HG03280 (cell line): ENCODE results near the gene RAPGEF3.

Experiments
- ATAC-seq: cut with Tn5 transposase; IDR thresholded peaks from one replicate; pipeline ENCODE4 v1.9.1; 2021; ENCODE audit warnings: mild to moderate bottlenecking, moderate library complexity; ENCODE audit not compliant: unreplicated experiment

The RAPGEF3 gene

DNA sequence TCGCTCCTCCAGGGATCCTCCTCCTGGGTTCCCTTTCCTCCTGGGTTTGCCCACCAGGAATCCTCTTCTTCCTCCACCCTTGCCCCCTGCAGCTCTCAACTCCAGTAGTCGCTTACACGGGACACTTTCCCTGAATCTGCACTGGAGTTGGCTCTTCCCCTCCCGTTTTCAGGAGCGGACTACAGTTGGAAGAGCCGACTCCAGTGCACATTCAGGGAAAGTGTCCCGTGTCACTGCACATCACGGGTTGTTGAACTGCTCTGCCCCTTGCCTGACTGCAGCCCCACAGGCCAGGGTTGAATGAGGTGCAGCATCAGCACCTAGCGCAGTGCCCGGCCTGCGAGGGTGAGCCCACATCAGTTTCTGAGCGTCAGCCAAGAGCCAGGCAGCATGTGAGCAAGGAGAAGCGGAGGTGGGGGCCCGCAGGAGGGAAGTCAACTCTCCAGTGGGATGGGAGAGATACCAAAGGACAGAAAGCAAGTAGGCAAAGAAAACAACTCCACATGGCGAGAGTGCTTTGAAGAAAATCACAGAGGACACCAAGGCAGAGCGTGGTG is 13.1 kb downstream of the RAPGEF3 start:
- no peak for ATAC-seq

DNA sequence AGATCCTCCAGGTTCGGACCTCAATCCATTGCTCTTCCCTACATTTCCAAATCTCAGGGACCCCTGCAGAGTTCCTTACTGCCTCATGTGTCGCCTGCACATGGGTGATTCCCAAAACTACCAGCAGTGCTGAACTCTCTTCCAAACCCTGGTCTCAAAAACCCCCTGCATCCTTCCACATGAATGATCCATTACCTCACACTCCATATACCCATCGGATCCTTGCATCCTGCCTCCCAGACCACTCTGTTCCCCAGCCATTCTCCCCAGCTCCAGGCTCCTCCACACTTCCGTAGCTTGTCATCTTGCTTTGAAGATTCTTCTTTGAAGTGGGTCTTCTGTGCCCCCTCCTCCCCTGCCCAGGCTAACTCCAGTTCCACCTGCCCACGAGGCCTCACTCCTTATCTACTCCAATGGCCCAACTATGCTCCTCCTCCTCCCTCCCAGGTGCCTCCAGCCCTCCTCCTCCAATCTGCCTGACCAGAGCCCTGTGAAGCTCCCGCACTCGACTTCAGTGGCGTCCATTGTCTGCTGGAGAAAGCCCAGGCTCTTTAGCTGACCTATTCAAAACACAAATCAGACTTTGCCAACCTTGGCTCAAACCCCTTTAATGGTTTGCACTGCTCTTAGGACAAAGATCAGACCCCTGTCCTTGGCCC is 13.8 kb downstream of the RAPGEF3 start:
- ATAC-seq, result no peak

DNA sequence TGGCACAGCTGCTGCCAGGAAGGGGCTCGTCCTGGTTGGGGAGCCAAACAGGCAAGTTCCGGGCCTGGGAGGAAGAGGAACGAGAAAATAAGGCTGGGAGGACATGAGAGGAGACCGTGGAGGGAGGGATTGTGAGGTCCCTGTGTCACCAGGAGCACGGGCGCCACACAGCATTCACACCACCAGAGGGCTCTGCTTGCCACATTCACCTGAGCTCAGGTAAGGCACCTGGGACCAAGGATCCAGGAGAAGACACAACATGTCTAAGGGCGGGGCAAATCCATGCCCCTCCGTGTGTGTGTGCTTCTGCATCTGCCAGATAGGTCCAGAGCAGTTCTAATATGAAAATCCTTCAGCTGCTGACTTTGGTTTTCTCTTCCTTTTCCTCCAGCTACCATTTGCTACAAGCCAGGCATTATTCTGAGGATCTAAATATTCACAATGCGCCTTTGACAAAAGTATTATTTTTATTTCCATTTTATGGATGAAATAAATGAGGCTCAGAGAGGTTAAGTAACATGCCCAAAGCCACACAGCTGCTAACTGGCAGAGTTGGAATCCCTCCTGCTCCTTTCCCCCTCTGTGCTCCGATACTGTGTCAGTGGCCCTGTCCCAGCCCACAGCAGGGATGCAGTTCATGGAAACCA is 14.6 kb downstream of the RAPGEF3 start:
- ATAC-seq, result no peak

DNA sequence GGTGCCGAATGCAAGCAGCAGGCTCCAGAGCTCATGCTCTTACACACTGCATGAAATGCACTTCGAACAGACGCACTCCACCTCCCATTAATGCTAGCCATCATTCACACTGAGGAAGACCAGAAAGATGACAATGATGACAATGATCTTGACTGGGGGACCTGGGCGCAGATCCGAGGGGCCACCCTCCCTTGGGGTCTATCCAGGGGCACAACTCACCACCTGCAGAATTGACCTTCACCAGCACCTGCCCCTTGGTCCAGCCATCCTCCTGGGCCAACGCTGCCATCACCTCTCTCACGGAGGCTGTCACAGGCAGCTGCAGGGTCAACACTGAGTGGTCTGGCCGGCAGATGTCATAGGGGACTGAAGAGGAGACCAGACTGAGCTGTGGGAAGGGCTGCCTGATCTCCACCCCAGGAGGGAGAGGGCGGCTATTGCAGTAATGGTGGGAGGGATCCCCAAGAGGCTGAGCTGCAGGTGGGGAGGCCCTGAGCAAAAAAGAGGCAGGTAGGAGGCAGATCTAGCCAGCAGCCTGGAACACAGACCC is 15.3 kb downstream of the RAPGEF3 start:
- no peak for ATAC-seq

DNA sequence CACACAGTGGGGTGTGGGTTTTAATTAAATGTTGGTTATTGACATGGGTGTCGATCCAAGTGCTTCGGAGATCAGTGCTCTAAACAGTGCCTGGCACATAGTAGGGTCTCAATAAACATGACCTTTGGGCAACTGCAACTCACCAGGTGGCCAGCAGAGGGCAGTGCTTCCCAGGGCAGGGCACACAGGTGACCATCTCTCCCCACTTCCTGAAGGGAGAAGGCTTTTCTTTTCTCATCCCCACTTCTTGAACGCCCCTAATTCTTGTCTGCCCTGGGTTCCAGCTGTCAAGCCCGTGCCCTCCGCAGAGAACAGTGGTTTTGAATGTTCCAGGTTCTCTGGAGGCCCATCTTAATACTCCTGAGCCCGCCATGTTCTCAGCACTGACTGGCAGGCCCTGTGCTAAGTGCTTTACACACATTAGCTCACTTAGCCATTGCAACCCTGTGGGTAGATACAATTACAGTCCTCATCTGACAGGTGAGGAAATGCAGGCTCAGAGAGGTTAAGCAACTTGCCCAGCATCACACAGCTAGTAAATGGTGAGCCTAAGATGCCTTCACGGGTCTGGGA is 16.3 kb downstream of the RAPGEF3 start:
- no peak for ATAC-seq

DNA sequence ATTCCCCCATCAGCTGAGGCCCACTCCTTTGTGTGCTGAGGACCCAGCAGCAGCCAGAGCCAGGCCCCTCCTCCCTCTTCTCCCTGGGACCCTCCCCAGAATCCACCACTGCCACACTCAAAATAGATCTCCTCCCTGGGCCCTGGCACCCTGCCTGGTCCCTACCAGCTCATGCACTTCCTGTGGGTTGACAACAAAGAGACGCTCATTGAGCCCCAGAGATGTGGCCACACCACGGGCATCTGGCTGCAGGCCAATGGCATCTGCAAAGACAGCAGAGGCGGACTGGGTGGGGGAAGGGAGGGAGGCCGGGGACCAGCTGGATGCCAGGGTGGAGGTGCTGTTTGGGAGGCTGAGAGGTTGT is 17.4 kb downstream of the RAPGEF3 start:
- ATAC-seq, result no peak

DNA sequence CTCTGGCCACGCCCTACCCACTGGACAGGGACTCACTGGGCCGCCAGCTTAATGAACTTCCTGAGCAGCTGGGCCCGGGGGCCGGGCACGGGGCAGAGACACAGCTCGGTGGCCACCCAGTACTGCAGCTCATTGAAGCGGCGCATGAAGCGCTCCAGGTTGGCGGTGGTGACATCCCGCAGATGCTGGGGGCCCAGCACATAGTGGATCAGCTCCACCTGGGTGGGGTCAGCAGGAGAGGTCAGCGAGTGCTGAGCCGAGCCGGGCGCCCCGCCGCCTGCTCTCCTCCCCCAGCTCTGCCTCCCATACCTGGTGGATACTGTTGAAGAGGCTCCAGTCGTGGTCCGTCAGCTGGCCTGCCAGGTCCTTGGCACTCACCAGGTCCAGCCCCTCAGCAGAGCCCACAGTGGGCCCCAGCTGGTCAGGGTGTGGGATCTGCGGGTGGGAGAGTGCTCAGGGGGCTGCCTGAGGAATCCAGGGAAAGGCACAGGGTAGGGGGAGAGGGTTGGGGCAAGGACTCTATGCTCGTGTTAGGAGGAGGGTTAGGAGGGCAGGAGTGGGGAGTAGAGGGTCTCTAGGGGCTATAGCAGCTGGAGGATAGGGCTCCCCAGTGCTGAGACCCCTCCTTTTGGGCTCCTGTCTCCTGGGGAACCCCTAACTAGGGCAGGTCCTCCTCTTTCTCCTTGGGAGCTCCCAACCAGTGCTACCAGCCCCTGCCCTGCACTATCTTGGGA is 17.9 kb downstream of the RAPGEF3 start:
- no peak for ATAC-seq

DNA sequence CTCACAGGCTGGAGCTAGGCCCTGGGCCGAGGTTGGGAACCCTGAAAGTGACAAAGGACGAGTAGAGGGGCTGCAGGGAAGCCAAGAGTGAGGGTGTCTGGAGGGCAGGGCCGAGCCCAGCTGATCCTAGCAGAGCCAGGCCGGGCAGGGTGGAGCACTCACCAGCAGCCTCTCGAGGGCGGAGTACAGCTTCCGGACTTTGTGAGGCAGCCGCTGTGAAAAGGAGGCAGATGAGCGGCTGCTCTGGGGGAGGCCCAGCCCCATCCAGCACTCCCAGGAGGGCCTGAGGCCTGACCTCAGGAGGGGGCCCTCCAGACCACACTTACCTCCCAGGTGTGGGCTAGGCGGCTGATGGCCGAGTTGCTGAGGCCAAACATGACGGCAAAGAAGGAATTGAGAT is 18.7 kb downstream of the RAPGEF3 start:
- no peak for ATAC-seq

DNA sequence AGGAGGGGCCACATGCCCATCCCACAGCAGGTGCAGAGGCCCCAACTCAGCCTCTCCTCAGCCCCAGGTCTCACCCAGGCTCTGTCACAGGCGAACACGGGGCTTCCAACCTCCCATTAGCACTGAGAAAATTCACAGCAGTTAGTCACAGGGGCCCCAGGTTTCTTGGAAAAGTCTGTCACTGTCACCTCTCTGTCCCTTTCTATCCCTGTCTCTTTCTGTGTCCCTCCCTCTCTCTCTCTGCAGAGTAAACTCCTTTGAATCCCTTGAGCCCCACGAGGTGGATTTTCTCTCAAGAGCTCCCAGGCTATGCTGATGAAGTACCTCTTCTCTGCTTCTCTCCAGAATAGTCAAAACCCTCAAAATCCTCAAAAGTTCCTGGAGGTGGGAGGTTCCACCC is 19.4 kb downstream of the RAPGEF3 start:
- ATAC-seq, result no peak

DNA sequence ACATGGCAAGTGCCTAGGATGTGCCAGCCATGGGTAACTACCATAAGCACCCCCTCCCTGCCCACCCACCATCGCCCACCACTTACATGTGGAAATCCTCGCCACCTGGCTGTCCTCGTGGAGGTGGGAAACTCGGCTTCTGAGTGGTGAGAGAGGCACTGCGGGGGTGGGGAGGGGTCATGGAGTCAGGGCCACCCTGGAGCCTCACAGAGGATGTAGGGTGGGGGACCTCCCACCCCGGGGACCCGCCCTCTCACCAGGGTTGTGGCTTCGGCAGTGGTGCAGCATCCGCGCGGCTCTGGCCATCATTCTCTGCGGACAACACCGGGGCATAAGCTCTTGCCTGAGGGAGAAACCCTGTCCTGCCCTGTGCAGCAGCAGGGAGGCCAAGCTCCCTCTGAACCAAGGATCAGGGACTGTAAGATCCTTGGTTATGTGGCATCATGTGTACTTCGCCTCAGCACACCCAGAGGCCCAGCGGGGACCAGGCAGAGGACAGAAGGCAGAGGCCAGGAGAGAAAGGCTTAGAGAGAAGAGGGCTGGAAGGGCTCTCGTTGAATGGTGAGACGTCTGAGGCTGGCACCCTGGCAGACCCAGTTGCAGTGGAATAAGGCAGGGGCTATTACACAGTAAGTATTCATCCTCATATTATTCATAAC is 20.6 kb downstream of the RAPGEF3 start:
- no peak for ATAC-seq

DNA sequence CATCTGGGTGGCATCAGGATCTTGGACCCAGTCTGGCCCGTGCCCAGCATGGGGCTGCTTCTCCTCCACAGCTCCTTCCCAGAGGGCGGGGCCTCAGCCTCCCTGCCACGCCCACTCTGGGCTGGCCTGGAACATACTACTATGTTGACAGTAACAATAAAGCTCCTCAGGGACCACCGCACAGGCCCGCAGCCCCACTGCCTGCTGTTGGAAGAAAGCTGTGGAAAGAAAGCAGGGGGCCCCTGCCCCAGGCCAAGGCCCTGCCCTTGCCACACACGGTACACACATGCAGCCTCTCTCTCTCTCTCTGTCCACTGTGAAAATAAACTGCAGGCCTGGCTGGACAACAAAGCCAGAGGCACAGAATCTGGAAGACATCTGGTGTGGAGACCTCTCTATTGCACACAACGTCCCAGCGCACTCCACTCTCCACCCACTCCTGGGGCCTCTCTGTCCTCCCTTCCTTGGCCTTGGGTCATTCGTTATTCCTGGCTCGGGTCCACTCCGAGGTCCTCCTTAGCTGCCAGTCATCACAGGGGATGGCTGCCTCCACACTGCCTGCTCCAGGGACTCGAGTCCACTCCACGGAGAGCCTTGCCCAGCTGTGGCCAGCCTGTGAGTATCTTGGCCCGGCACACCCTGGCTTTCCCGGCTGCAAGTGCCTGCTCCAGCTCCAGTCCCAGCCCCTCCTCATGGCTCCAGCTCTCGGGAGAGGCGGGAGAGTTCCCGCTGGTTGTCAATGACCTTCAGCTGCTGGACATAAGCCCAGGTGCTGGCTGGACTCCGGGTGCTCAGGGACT is 21.6 kb downstream of the RAPGEF3 start:
- no peak for ATAC-seq

DNA sequence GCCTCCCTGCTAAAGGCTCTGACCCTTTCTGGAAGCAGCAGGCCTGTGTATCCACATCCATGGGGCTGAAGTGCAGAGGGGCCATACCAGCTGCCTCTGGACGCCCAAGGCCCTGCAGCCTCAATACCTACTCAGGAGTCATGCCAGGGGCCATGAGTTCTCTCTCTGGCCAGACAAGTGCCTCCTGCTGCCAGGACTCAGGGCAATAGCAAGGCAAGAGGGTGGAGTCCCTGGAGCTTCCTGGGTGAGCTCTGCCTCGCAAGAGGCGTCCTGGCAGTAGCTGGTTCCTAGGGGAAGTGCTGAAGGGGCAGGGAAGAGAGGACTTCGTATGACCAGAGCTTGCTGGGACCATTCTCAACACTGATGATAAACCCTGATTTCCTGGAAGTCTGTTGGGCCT is 22.5 kb downstream of the RAPGEF3 start:
- no peak for ATAC-seq

DNA sequence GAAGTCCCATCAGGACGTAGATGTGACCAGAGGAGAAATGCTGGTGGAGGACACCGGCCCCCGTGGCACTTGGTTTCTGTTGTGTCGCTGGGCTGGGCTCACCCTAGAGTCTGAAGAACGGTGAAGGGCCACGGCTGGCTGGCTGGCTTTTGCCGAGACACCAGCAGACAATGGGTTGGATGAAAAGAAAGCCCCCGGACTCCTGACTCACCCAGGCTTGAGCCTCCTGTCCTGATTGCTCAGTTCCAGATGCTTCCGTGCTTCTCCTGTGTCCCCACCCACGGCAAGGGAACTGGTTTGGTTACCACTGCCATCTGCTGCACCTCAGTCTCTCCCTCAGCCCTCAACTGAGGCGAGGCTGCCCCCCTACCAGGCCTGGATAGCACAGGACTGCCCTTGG is 23.0 kb downstream of the RAPGEF3 start:
- no peak for ATAC-seq

DNA sequence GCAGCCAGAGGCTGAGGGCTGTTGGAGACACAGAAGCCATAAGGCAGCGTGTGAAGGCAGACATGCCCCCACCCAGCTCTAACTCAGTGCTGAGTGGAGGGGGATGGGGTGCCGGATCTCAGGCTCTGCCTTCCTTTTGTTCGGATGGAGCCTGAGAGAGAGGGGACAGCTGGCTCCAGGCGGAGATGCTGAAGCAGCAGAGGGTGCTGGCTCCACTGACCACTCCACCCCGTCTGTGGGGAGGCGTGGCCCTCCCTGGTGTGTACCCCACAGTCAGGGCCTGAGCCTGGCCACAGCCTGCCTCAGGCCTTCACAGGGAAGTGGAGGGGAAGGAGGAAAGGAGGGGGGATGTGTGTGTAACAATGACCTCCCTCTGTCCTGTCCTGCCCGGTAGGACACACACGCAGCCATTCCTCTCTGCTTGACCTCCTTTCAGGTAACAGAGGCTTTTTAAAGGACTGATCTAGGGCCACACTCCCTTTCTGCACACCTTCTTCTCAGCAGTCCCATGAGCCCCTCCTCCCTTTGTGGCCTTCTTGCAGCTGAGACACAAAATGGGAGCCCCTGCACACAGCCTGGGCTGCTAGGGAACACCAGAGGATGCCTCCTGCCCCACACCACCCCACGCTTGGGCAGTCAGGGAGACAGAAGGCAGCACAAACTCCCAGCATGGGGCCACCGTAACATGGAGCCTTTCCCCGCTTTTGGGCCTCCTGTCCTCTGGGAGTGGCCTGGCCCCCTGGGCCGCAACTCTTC is 23.8 kb downstream of the RAPGEF3 start:
- ATAC-seq, result no peak

DNA sequence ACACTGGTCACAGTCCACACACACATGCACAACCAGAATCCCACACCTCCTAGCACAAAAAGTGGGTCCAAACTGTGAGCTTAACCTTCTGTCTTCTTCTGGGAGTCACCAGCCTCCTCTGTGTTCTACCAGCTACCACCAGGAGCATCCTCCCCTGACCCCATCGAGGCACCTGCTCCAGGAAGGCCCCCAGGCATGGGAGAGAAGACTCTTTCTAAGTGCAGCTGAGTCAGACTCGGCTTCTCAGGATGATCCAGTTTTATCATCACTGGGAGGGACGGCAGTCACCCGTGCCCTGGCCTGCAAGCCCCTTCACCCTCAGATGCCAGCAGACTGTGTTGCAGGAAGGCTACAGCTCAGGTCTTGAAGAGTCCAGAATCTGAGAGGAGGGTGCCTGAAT is 25.5 kb downstream of the RAPGEF3 start:
- ATAC-seq, result no peak

DNA sequence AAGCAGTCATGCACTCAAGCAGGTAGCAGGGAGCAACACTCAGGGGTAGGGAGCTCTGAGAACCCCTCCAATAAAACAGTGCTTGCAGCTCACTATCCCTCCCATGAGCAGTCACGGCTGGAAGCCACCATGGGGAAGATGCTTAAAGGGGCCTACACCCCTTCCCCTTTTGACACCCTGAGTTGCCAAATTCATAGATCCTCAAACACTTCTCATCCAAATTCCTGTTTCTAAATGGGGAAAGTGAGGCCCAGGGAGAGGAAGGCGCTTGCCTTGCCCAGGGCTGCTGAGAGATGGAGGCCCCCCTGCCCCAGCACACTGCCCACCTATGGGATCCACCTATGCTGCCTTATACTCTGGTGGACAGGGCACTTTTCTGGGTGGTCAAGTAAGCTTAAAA is 26.2 kb downstream of the RAPGEF3 start:
- ATAC-seq, result no peak

DNA sequence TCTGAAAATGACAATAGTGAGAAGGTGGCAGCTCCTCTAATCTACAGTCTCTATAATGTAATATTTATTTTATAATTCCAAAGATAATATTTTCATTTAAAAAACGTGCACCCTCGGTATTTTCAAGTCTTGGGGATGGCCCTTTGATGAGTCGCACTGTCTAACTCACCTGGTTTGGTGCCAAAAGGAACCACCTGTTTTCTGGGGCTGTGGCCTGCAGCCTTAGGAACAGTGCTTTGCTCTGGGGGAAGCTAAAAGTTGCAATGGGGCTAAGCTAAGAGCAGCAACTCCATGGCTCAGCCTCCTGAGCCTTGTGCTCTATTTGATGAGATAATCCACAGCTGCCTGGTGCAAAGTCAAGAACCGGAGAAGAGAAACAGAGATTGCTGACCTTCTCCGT is 27.0 kb downstream of the RAPGEF3 start:
- no peak for ATAC-seq

DNA sequence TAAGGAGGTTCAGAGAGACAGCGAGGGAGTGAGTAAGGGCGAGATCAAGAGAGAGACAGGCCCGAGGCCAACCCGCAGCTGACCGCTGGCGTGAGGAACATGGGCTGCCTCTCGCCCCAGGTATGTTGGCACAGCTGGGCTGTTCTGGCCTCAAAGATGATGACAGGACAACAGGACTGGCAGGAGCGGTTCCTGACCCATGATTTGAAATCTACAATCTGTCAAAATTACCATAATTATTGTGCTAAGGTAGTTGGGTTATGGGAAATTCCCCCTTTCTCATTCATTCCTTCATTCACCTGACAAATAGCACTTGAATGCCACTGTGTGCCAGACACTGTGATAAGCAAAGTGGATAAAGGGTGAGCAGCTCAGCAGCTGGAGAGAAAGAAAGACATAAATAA is 28.3 kb downstream of the RAPGEF3 start:
- no peak for ATAC-seq

DNA sequence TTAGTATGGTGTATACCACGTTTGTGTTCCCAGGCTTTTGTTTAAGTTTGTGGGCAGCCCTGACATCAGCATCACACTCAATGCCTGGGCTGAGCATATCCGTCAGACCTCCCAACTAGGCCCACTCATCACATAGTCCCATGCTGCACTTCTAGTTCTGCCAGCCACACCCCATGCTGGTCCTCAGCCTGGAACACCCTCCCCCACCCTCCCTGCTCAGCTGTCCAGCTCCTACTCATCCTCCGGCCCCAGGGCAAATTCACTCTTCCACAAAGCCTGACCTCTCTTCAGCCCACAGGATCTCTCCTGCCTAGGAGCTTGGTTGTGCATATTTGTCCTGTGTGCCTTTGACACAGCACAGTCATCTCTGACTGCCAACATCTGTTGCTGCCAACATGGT is 29.4 kb downstream of the RAPGEF3 start:
- no peak for ATAC-seq
